ENCODE data around the gene ATAD2B. TPM values are rescaled to one million over a fixed set of nuclear protein-coding genes. Genes with fewer than 3 reads are reported as not detected.

The ATAD2B gene
- polyA plus RNA-seq, 3 donors from 2014 or later, result 6.0 to 17.5 (median 8.4) TPM

DNA sequence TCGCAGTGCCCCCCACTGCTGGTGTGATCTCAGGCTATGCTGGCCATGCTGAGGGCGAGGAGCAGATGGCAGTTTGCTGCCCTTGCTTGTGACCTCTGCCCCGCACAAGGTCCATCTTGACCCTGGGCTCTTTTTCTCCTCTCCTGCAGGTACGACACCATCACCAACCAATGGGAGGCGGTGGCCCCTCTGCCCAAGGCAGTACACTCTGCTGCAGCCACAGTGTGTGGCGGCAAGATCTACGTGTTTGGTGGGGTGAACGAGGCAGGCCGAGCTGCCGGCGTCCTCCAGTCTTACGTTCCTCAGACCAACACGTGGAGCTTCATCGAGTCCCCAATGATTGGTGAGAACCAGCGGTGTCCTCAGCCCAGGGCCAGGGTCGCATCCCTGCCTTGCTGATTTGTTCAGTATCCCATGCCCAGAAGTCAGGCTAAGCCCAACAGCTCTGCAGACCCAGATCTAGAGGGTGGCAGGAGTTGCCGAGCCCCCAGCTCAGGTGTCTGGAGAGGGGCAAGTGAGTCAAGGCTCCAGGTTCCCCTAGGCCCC is 223.8 kb downstream of the ATAD2B start:
- H3K27ac Mint-ChIP-seq, result no peak overlapping the region
- no peaks in the 10 kb centered on the region for H3K9me3 Mint-ChIP-seq
- H3K4me3 Mint-ChIP-seq, result no peak overlapping the region
- no peak for DNase-seq
- peaks cover 13 to 19% of the 10 kb centered on the region in 2 donors for H3K4me1 Mint-ChIP-seq
- peaks cover 25 to 38% (median 25%) of the 10 kb centered on the region in 3 donors for H3K36me3 Mint-ChIP-seq
- H3K27me3 Mint-ChIP-seq (ENCODE audit: low read depth in 3 of 3), result peaks cover 2 to 10% (median 9%) of the 10 kb centered on the region in 3 donors

- Mint-ChIP-seq H3K27me3 (ENCODE audit: low read depth in 3 of 3) (peaks cover 2 to 10% (median 7%) of the 10 kb centered on the region in 3 donors), H3K4me1 (peaks cover 13 to 19% of the 10 kb centered on the region in 2 donors), H3K4me3 (peak overlapping the region in 1 of 5 donors; percentile 12), H3K9me3 (no peaks in the 10 kb centered on the region), H3K27ac (peak overlapping the region in 1 of 6 donors; percentile 10), H3K36me3 (peaks cover 20 to 24% (median 20%) of the 10 kb centered on the region in 3 donors)
- DNase-seq, result no peak
These were observed 226.3 kb downstream of the ATAD2B start for GRCh38 chr2:23700627-23701026.

- Mint-ChIP-seq H3K27me3 (ENCODE audit: low read depth in 3 of 3) (peaks cover 2 to 8% (median 7%) of the 10 kb centered on the region in 3 donors), H3K4me3 (no peak overlapping the region), H3K9me3 (no peaks in the 10 kb centered on the region), H3K27ac (peak overlapping the region in 2 of 6 donors; percentile 20 to 57), H3K4me1 (peaks cover 13 to 19% of the 10 kb centered on the region in 2 donors), H3K36me3 (peaks cover 16 to 21% (median 17%) of the 10 kb centered on the region in 3 donors)
- no peak for DNase-seq
These were observed 227.4 kb downstream of the ATAD2B start for GRCh38 chr2:23699580-23699925.

GRCh38 chr2:23698721-23699579 is 228.0 kb downstream of the ATAD2B start:
- Mint-ChIP-seq H3K36me3 (peaks cover 16 to 21% (median 17%) of the 10 kb centered on the region in 3 donors), H3K27ac (peak overlapping the region in 1 of 6 donors; percentile 57), H3K4me1 (peaks cover 13 to 19% of the 10 kb centered on the region in 2 donors), H3K27me3 (ENCODE audit: low read depth in 3 of 3) (peaks cover 3 to 8% (median 7%) of the 10 kb centered on the region in 3 donors), H3K9me3 (no peaks in the 10 kb centered on the region), H3K4me3 (no peak overlapping the region)
- DNase-seq, result no peak

Other genes starting within 250 kb of the ATAD2B start
- 10 to 100 TPM; 11.3 to 16.2 (median 14.3) TPM for gene UBXN2A, start 13.3 kb upstream of the ATAD2B start, polyA plus RNA-seq
- under 1 TPM in 1 of 3 donors, not detected in 2; 0.42 TPM for gene MFSD2B, start 83.0 kb upstream of the ATAD2B start, polyA plus RNA-seq
- 1 to 10 TPM; 2.5 to 6.3 (median 5.0) TPM for gene WDCP, start 120.3 kb upstream of the ATAD2B start, polyA plus RNA-seq
- gene FKBP1B, start 122.6 kb upstream of the ATAD2B start, polyA plus RNA-seq, result 1 to 10 TPM; 5.3 to 8.6 (median 7.8) TPM
- 100 to 1,000 TPM; 173 to 199 (median 182) TPM for gene SF3B6, start 149.2 kb upstream of the ATAD2B start, polyA plus RNA-seq
- gene TP53I3, start 157.7 kb upstream of the ATAD2B start, polyA plus RNA-seq, result 1 to 10 TPM in 1 of 3 donors, under 1 TPM in 1, not detected in 1; 0.69 to 1.2 TPM
- not detected for gene PFN4, start 196.2 kb upstream of the ATAD2B start, polyA plus RNA-seq
- gene FAM228B, start 196.3 kb upstream of the ATAD2B start, polyA plus RNA-seq, result 10 to 100 TPM in 2 of 3 donors, 1 to 10 TPM in 1; 4.1 to 16.2 (median 16.1) TPM
- under 1 TPM; 0.14 to 0.41 (median 0.21) TPM for gene FAM228A, start 247.9 kb upstream of the ATAD2B start, polyA plus RNA-seq

Data from immature natural killer cell (primary cell).